Mucosa of gallbladder (tissue), 1 donor: ENCODE measurements around the gene UQCC2. TPM values are rescaled to one million over a fixed set of nuclear protein-coding genes. Genes with fewer than 3 reads are reported as not detected.

Source experiments
- DNase-seq: peaks from one replicate; pipeline ENCODE4 v3.0.0-alpha.2; 2020; ENCODE audit warnings: low spot score
- total RNA-seq: library from RNA; stranded (reverse); gene quantifications from one replicate; pipeline ENCODE4 v1.2.1, GENCODE V29; 2021
- donor health status: DM: no; HTN: no; CAD: no.

UQCC2 gene
- total RNA-seq, 1 donor from 2014 or later = 44.3 TPM

- DNase-seq = no peak
These were observed 19.9 kb downstream of the UQCC2 start for GRCh38 chr6:33691456-33692077.

DNA sequence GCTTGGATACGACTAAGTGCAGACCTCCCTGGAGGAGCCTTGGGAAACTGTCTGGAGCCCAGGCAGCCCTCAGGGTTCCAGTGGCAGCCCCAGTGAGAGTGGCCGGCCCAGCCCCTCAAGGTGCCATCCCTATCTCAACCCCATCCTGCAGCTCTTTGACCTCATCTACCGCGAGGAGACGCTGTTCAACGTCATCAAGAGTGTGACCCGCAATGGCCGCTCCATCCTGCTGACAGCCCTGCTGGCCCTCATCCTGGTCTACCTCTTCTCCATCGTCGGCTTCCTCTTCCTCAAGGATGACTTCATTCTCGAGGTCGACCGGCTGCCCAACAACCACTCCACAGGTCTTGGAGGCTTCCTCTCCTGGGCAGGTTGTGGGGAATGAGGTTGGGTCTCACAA is 20.7 kb downstream of the UQCC2 start:
- DNase-seq = no peak

- DNase-seq = no peak
These were observed 21.6 kb downstream of the UQCC2 start for GRCh38 chr6:33689879-33690278.

GRCh38 chr6:33689148-33689494 is 22.4 kb downstream of the UQCC2 start:
- DNase-seq = no peak

DNA sequence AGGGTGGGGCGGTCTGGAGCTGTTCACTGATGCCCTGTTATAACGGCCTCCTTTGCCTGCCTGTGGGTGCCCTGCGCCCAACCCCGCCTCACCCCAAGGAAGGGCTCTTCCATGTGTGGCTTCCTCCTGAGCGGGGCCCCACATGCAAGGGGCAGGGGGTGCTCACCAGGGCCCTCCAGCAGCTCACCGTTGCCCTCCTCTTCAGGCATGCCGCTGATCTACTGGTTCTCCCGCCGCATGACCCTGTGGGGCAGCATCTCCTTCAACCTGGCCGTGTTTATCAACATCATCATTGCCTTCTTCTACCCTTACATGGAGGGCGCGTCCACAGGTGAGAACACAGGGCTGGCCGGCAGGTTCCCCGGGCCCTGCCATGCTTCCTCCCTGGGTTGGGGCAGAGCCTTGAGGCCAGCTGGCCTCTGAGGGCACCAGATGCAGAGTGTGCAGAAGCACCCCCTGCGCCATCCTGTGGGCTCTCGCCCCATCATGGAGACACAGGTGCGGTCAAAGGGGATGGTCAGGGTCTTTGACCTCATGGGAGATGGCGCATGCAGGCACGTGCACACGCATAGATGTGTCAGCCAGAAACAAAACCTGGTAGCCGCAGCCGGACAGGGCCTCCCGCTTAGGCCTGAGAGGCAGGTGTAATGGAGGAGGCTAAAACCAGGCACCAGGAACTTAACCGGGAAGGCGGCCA is 22.9 kb downstream of the UQCC2 start:
- no peak for DNase-seq

DNA sequence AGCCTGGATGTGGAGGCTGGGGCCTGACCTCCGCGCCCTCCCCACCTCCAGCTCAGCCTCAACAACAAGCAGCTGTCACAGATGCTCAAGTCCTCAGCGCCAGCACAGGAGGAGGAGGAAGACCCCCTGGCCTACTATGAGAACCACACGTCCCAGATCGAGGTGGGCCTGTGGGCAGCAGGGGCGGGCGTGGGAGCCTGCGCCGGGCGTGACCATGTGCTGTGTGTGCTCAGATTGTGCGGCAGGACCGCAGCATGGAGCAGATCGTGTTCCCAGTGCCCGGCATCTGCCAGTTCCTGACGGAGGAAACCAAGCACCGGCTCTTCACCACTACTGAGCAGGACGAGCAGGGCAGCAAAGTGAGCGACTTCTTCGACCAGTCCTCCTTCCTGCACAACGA is 23.5 kb downstream of the UQCC2 start:
- DNase-seq = no peak

- DNase-seq = no peak
These were observed 24.2 kb downstream of the UQCC2 start for GRCh38 chr6:33686981-33687975.

GRCh38 chr6:33686225-33686924 is 25.1 kb downstream of the UQCC2 start:
- DNase-seq = no peak

DNA sequence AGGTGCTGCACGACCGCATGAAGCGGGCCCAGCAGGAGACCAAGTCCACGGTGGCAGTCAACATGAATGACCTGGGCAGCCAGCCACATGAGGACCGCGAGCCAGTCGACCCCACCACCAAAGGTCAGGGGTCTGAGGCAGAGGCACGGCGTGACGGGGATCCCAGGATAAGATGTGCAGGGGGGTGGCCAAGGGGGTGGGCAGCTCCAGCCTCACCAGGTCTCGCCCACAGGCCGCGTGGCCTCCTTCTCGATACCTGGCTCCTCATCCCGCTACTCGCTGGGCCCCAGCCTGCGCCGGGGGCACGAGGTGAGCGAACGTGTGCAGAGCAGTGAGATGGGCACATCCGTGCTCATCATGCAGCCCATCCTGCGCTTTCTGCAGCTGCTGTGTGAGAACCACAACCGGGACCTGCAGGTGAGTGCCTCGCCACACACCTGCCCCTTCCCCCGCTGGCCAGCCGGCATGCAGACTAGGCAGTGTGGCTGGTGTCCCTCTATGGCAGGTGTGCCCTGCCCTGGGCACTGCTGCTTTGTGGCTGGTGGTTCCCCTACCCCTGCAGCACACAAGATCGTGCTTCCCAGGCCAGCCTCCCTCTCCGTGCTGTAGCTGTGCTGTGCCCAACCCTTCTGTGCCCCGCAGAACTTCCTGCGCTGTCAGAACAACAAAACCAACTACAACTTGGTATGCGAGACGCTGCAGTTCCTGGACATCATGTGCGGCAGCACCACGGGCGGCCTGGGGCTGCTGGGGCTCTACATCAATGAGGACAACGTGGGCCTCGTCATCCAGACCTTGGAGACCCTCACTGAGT is 25.9 kb downstream of the UQCC2 start:
- DNase-seq = no peak

DNA sequence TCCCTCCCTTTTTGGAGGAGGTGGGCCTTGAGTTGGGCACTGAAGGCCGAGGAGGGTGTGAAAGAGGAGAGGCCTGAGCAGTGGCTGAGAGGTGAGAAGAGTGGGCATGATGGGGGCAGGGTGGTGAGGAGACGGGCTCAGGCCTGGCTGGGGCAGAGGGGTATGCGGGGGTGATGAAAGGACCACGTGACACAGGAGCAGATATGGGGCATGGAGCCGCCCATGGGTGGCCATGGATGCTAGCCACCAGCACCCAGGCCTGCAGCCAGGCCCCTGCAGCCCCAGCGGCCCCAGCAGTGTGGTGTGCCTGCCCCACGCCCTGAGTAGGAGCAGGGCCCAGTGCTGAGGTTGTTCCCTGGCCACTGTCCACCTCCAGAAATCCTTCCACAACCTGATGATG is 26.5 kb downstream of the UQCC2 start:
- no peak for DNase-seq

DNA sequence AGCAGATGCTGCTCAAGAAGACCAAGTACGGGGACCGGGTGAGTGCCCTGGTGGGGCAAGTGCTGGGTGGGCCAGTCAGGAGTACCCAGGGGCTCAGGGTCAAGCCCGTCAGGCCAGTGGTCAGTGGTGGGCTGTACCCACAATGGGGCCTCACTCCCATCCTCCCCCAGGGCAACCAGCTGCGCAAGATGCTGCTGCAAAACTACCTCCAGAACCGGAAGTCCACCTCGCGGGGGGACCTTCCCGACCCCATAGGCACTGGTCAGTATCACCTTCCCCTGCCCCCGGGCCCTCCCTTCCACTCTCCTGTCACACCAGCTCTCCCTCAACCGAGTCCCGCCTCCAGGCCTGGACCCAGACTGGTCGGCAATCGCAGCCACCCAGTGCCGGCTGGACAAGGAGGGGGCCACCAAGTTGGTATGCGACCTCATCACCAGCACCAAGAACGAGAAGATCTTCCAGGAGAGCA is 27.0 kb downstream of the UQCC2 start:
- no peak for DNase-seq

- DNase-seq = no peak
These were observed 27.7 kb downstream of the UQCC2 start for GRCh38 chr6:33683576-33684427.

DNA sequence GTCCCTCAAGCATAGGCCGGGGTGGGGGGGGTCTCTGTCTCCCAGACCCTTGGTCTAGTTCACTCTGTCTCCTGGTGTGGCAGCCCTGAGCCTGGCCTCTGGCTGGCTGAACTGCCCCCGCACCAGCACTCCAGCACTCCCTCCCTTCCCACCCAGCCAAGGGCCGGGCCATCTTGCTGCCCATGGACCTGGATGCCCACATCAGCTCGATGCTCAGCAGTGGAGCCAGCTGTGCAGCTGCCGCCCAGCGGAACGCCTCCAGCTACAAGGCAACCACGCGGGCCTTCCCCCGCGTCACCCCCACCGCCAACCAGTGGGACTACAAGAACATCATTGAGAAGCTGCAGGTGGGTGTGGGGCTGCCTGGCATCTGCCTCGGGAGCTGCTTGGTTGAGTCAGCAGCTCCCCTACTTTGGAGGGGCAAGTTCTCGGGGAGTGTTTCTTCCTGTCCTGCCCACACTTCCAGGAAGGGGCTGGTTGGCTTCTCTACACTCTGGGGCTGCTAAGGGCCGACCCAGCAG is 28.4 kb downstream of the UQCC2 start:
- DNase-seq = no peak

- no peak for DNase-seq
These were observed 29.2 kb downstream of the UQCC2 start for GRCh38 chr6:33682341-33682740.

DNA sequence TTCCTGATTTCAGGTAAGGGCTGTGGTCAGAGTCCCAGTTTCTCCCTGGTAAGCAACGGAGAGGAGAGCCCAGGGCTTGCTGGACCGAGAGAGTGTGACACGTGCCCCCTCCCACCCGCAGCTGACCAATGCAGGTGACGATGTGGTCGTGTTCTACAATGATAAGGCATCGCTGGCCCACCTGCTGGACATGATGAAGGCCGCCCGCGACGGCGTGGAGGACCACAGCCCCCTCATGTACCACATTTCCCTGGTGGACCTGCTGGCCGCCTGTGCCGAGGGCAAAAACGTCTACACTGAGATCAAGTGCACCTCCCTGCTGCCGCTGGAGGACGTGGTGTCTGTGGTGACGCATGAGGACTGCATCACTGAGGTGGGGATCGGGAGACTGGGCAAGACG is 31.7 kb downstream of the UQCC2 start:
- DNase-seq = no peak

DNA sequence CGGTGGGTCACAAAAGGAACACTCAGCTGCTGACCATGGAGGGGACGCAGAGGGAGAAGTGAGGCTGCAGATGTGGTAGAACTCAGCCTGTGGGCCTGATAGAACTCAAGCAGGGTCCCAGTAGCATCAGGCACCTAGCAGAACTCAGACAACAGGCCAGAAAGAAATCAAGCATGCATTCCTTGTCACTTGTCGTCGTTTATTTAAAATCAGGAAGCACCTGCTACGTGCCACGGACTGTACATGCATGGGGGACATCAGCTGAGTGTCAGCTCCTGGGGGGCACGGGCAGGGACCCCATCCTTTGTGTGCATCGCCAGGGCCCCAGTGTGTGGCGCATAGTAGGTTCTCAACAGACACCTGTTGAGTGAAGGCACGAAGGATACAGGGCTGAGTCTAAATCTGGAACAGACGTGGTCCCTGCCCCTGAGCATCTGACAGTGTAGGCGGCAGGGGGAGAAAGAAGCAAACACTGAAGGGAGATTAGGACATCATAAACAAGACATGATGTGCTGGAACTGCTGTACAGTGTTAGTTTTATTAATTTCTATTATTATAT is 32.5 kb downstream of the UQCC2 start:
- no peak for DNase-seq

DNA sequence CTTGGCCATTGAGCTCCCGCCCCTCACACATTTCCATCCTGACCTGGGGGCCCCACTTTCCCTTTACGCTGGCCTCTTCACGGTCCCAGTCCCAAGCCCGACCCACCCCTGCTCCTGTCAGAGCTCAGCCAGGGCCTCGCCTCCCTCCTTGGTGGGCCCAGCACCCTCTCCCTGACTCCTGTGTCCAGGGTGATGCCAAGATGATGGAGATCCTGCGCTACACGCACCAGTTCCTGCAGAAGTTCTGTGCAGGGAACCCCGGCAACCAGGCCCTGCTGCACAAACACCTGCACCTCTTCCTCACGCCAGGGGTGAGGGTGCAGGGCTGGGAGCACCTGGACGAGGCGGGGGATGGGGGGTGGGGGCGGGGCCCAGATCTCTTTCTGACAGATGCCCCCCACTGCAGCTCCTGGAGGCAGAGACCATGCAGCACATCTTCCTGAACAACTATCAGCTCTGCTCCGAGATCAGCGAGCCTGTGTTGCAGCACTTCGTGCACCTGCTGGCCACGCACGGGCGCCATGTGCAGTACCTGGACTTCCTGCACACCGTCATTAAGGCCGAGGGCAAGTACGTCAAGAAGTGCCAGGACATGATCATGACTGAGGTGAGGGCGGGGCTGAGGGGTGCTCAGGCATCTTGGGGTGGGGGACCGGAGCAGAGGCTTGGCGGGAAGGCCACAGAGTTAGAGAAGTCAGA is 33.1 kb downstream of the UQCC2 start:
- no peak for DNase-seq

- no peak for DNase-seq
These were observed 33.8 kb downstream of the UQCC2 start for GRCh38 chr6:33677689-33678088.

DNA sequence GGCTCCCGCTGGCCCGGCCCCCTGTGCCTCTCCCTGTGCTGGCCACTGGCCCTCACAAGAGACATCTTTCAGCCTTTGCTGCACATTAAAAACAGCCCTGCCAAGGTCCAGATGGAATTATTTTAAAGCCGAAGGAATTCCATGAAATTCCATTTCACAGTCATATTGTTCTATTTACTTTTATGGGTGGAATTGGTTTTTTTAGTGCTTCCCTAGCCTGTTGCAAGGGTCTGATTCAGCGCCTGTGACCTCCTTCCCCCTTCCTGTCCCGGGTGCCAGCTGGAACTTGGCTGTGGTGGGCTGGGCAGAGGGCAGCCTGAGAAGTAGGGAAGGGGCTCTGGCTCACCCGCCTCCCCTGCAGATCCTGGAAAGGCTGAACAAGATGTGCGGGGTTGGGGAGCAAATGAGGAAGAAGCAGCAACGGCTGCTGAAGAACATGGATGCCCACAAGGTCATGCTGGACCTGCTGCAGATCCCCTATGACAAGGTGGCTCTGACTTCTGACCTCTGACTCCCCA is 34.3 kb downstream of the UQCC2 start:
- no peak for DNase-seq
